MCF 10A (cell line): ENCODE data around the gene PARP2. TPM values are rescaled to one million over a fixed set of nuclear protein-coding genes. Genes with fewer than 3 reads are reported as not detected.

Source experiments
- BruUV-seq: library from RNA; stranded (reverse); fragments of 400-500 nt; replicated peaks from 2 replicates; lab custom pipeline; 2021; lab: Mats Ljungman, UMichigan
- CTCF ChIA-PET: fragments of 300-600 bp; sonication (Branson Sonifier 250); formaldehyde crosslinking; extraction: SDS; loops from one replicate; lab custom pipeline; 2021; ENCODE audit warnings: antibody characterized with exemption, inconsistent platforms; lab: Yijun Ruan, JAX
- POLR2A ChIA-PET: fragments of 300-600, 350-650 bp; sonication (Branson Sonifier 250); formaldehyde crosslinking; extraction: SDS; loops from one replicate; lab custom pipeline; 2020; ENCODE audit warnings: antibody characterized with exemption, inconsistent platforms; lab: Yijun Ruan, JAX
- DNase-seq: peaks from one replicate; pipeline ENCODE4 v3.0.0-alpha.2; 2018; ENCODE audit not compliant: unreplicated experiment
- H3K27ac Mint-ChIP-seq: one replicate; pipeline ENCODE4 v1.8.0; 2022; ENCODE audit warnings: mild to moderate bottlenecking, low read depth, mixed read lengths; ENCODE audit not compliant: unreplicated experiment
- H3K27me3 Mint-ChIP-seq: one replicate; pipeline ENCODE4 v1.8.0; 2022; ENCODE audit warnings: mixed read lengths; ENCODE audit not compliant: insufficient read depth, unreplicated experiment
- H3K36me3 Mint-ChIP-seq: one replicate; pipeline ENCODE4 v1.8.0; 2022; ENCODE audit warnings: mild to moderate bottlenecking, moderate library complexity, mixed read lengths; ENCODE audit not compliant: insufficient read depth, unreplicated experiment
- H3K4me1 Mint-ChIP-seq: one replicate; pipeline ENCODE4 v1.8.0; 2022; ENCODE audit warnings: mixed read lengths; ENCODE audit not compliant: insufficient read depth, unreplicated experiment
- H3K4me3 Mint-ChIP-seq: one replicate; pipeline ENCODE4 v1.8.0; 2022; ENCODE audit warnings: mild to moderate bottlenecking, moderate library complexity, mixed read lengths; ENCODE audit not compliant: unreplicated experiment
- H3K9me3 Mint-ChIP-seq: one replicate; pipeline ENCODE4 v1.8.0; 2022; ENCODE audit warnings: mixed read lengths; ENCODE audit not compliant: unreplicated experiment
- intact Hi-C: fragments of 100-400 bp; cut with micrococcal nuclease; formaldehyde crosslinking; loops from 2 replicates; pipeline ENCODE4 v1.14.1; 2022
- total RNA-seq: library from RNA; stranded (reverse); gene quantifications from 2 replicates; pipeline ENCODE4 v1.2.3, GENCODE V29; 2022
- TF ChIP-seq, protein P1 (sequence below): fragments of 200-600 bp; IDR thresholded peaks from one replicate; pipeline ENCODE4 v1.8.0; 2022; ENCODE audit warnings: antibody characterized with exemption, mild to moderate bottlenecking; ENCODE audit not compliant: unreplicated experiment

Gene PARP2
- total RNA-seq, 1 experiment from 2014 or later, result 33.4 TPM

DNA sequence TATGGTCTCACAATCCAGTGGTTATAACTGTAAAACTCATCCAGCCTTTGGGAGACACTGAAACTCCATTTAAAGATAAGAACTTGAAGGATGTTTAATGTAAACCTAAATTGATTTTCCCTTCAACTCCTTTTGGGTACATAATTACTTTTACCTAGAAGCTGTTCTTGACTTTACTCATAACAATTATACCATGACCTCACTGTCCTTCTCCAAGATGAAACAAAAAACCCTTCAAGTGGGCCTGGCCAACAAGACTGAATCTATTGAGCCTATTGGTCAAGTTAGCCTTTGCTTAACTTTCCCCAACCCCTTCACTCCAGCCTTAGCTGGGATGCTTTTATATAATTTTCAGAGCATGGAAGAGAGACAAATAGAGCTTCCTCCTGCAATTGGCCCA, 22.5 kb downstream of the PARP2 start:
- Mint-ChIP-seq H3K4me1 (no peaks in the 10 kb centered on the region), H3K27ac (no peak overlapping the region), H3K27me3 (no peaks in the 10 kb centered on the region), H3K36me3 (peaks cover 62% of the 10 kb centered on the region), H3K9me3 (no peaks in the 10 kb centered on the region), H3K4me3 (no peak overlapping the region)
- CTCF ChIA-PET, result no interaction called here
- DNase-seq, result no peak
- no TSS peak for BruUV-seq
- TF ChIP-seq, protein P1, sequence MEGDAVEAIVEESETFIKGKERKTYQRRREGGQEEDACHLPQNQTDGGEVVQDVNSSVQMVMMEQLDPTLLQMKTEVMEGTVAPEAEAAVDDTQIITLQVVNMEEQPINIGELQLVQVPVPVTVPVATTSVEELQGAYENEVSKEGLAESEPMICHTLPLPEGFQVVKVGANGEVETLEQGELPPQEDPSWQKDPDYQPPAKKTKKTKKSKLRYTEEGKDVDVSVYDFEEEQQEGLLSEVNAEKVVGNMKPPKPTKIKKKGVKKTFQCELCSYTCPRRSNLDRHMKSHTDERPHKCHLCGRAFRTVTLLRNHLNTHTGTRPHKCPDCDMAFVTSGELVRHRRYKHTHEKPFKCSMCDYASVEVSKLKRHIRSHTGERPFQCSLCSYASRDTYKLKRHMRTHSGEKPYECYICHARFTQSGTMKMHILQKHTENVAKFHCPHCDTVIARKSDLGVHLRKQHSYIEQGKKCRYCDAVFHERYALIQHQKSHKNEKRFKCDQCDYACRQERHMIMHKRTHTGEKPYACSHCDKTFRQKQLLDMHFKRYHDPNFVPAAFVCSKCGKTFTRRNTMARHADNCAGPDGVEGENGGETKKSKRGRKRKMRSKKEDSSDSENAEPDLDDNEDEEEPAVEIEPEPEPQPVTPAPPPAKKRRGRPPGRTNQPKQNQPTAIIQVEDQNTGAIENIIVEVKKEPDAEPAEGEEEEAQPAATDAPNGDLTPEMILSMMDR, result no peak
- POLR2A ChIA-PET, result interaction anchor here (0.5 to 1.7 kb wide), 2 partner anchors 45 to 277 kb away, joined by 3 to 4 read pairs; no protein-coding TSS in a partner anchor
- intact Hi-C loops, result no loop called here

DNA sequence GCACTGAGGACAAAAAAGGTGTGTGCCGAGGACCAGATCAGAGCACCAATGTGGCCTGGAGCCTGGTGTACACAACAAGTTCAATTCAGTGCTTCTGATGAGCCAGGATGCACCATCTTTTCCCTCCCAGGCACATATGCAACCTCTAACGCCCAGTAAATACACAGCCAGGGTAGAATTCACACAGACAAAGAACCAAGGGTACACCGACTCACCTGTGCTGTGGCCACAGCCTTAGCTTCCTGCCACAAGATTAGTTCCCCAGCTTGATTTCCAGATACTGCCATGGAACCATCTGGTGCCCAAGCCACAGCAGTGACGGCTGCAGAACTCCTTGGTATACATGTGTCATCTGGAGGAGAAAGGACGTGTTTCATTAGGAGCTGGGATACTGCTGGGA, 29.4 kb downstream of the PARP2 start:
- no peaks in the 10 kb centered on the region for H3K4me1 Mint-ChIP-seq
- no peak overlapping the region for H3K27ac Mint-ChIP-seq
- intact Hi-C loops, result no loop called here
- H3K9me3 Mint-ChIP-seq, result no peaks in the 10 kb centered on the region
- H3K36me3 Mint-ChIP-seq, result peaks cover 69% of the 10 kb centered on the region
- H3K27me3 Mint-ChIP-seq, result no peaks in the 10 kb centered on the region
- DNase-seq, result no peak
- BruUV-seq, result no TSS peak
- no peak overlapping the region for H3K4me3 Mint-ChIP-seq
- ChIA-PET POLR2A (no interaction called here), CTCF (no interaction called here)
- TF ChIP-seq, protein P1, result no peak

DNA sequence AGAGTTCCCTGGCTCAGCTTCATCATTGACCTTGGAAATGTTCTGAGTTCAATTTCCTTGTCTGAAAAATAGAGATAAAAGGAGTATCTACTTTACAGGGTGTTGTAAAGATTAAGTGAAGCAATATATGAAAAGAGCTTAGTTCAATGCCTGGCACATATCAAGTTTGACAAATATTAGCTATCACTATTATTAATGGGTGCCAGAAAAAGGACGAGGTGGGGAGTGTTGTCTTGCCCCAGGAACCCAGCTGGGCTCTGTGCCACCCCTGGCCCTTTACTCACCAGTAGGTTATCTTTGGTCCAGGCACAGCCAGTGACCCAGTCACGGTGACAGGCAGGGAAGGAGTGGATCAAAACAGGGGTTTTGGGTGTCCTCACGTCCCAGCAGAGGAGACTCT, 32.0 kb downstream of the PARP2 start:
- no peaks in the 10 kb centered on the region for H3K4me1 Mint-ChIP-seq
- BruUV-seq, result no TSS peak
- TF ChIP-seq, protein P1, result no peak
- no peaks in the 10 kb centered on the region for H3K9me3 Mint-ChIP-seq
- CTCF ChIA-PET, result interaction anchor here (1.1 kb wide), 1 partner anchor 14 kb away, joined by 3 read pairs; no protein-coding TSS in a partner anchor
- POLR2A ChIA-PET, result no interaction called here
- intact Hi-C loops, result no loop called here
- no peaks in the 10 kb centered on the region for H3K27me3 Mint-ChIP-seq
- H3K27ac Mint-ChIP-seq, result no peak overlapping the region
- H3K36me3 Mint-ChIP-seq, result peaks cover 57% of the 10 kb centered on the region
- DNase-seq, result no peak
- H3K4me3 Mint-ChIP-seq, result no peak overlapping the region

DNA sequence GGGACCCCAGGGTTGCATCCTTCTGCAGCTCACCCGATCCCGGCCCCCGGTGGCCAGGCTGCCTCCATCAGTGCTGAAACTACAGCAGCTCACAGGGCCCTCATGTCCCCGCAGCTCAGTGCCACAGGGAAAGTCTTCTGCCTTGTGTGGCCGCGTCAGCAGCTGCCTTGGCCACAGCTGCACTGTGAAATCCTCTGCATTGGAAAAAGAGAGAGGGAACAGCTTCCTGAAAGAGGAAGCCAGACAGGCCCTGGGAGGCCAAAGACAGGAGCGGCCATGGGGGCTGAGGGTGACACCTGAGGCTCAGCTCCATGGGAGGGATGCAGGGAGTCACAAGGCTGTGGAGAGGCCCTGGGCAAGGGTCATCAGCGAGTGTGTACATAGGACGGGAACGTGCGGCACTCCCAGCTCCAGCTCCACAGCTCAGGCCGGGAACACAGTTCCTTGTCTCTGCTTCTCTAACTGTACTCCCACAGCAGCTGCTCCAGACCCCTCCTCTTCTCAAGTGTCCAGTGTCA, 32.7 kb downstream of the PARP2 start:
- Mint-ChIP-seq H3K36me3 (peaks cover 53% of the 10 kb centered on the region), H3K9me3 (no peaks in the 10 kb centered on the region), H3K27ac (no peak overlapping the region), H3K27me3 (no peaks in the 10 kb centered on the region), H3K4me1 (no peaks in the 10 kb centered on the region), H3K4me3 (no peak overlapping the region)
- BruUV-seq, result no TSS peak
- DNase-seq, result no peak
- POLR2A ChIA-PET, result no interaction called here
- intact Hi-C loops, result no loop called here
- CTCF ChIA-PET, result interaction anchor here (1.1 kb wide), 1 partner anchor 15 kb away, joined by 3 read pairs; no protein-coding TSS in a partner anchor
- TF ChIP-seq, protein P1, result no peak
